ENCODE results near the gene CYB5B.

The CYB5B gene

DNA sequence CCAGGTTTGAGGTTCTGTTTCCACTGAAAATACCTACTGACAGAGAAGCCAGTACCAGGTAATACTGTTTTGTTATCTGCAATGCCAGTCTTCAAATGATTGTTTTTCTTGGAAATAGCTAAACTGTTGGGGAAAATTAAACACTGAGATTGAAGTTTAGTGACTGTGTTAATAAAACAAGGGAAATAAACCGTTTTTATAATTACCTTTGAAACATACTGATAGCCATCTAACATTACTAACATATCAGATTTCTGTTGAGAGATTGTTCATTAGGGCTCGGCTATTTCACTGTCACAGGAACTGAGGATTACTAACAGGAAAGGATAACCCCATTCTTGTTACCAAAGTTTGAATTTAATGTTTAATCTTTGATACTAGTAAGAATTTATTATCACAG lies 42.1 kb downstream of the CYB5B start:
- Histone ChIP-seq H3K4me1 (ENCODE audit: control insufficient read depth, insufficient read depth, low read length, poor library complexity, severe bottlenecking) (peaks cover 22% of the 10 kb centered on the region), H3K27me3 (replicated peaks; ENCODE audit: control insufficient read depth, insufficient read depth, low read length, poor library complexity, severe bottlenecking) (no peaks in the 10 kb centered on the region), H3K9me3 (ENCODE audit: control insufficient read depth, low read length) (no peaks in the 10 kb centered on the region), H3K36me3 (ENCODE audit: control insufficient read depth, insufficient read depth, low read length) (no peaks in the 10 kb centered on the region), H3K4me3 (ENCODE audit: insufficient read depth, low read depth, low read length, poor library complexity, severe bottlenecking) (no peak overlapping the region), H3K27ac (ENCODE audit: insufficient read depth, low read length, poor library complexity, severe bottlenecking) (no peak overlapping the region)
- DNase-seq = no peak

DNA sequence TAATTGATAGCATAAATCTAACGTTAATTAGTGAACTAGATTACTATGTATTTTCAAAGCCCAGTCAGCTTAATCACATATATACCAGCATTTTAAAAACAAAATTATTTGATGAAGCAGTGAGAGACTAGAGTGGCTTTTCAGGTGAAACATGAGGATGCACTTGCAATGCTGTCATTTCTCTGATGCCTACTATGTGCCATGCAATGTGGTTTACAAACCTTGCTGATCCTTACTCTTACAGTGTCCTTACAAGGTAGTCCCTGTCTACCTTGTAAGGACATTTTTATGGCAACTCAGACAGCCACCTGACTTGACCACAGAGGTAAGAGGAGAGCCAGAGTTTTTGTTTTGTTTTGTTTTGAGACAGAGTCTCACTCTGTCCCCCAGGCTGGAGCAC lies 42.7 kb downstream of the CYB5B start:
- Histone ChIP-seq H3K27ac (ENCODE audit: insufficient read depth, low read length, poor library complexity, severe bottlenecking) (no peak overlapping the region), H3K27me3 (replicated peaks; ENCODE audit: control insufficient read depth, insufficient read depth, low read length, poor library complexity, severe bottlenecking) (no peaks in the 10 kb centered on the region), H3K4me3 (ENCODE audit: insufficient read depth, low read depth, low read length, poor library complexity, severe bottlenecking) (no peak overlapping the region), H3K36me3 (ENCODE audit: control insufficient read depth, insufficient read depth, low read length) (no peaks in the 10 kb centered on the region), H3K9me3 (ENCODE audit: control insufficient read depth, low read length) (no peaks in the 10 kb centered on the region), H3K4me1 (ENCODE audit: control insufficient read depth, insufficient read depth, low read length, poor library complexity, severe bottlenecking) (peaks cover 22% of the 10 kb centered on the region)
- DNase-seq = no peak

DNA sequence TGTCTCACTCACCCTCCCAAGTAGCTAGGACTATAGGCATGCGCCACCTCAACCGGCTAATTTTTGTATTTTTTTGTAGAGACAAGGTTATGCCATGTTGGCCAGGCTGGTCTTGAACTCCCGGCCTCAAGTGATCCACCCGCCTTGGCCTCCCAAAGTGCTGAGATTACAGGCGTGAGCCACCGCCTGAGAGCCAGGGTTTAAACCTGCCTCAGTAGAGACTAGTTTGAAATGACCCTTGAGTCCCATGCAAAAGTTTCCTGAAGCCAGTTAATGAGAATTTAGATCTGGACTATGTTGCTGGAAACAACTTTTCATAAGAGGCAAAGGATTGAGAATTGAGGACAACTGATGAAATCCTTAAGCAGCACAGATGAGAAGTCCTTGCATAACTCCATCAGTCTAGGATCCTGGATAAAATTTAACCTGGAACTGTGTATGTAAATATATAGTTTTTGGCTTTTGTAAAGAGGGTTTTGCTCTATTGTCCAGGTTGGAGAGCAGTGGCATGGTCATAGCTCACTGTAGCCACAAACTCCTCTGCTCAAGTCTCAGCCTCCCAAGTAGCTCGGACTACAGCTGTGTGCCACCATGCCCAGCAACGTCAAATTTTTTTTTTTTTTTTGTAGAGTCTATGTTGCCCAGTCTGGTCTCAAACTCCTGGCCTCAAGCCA lies 43.2 kb downstream of the CYB5B start:
- no peak overlapping the region for H3K27ac ChIP-seq (ENCODE audit: insufficient read depth, low read length, poor library complexity, severe bottlenecking)
- no peaks in the 10 kb centered on the region for H3K27me3 ChIP-seq (replicated peaks; ENCODE audit: control insufficient read depth, insufficient read depth, low read length, poor library complexity, severe bottlenecking)
- H3K4me1 ChIP-seq (ENCODE audit: control insufficient read depth, insufficient read depth, low read length, poor library complexity, severe bottlenecking) = peaks cover 22% of the 10 kb centered on the region
- H3K36me3 ChIP-seq (ENCODE audit: control insufficient read depth, insufficient read depth, low read length) = no peaks in the 10 kb centered on the region
- no peak for DNase-seq
- H3K9me3 ChIP-seq (ENCODE audit: control insufficient read depth, low read length) = no peaks in the 10 kb centered on the region
- H3K4me3 ChIP-seq (ENCODE audit: insufficient read depth, low read depth, low read length, poor library complexity, severe bottlenecking) = no peak overlapping the region

DNA sequence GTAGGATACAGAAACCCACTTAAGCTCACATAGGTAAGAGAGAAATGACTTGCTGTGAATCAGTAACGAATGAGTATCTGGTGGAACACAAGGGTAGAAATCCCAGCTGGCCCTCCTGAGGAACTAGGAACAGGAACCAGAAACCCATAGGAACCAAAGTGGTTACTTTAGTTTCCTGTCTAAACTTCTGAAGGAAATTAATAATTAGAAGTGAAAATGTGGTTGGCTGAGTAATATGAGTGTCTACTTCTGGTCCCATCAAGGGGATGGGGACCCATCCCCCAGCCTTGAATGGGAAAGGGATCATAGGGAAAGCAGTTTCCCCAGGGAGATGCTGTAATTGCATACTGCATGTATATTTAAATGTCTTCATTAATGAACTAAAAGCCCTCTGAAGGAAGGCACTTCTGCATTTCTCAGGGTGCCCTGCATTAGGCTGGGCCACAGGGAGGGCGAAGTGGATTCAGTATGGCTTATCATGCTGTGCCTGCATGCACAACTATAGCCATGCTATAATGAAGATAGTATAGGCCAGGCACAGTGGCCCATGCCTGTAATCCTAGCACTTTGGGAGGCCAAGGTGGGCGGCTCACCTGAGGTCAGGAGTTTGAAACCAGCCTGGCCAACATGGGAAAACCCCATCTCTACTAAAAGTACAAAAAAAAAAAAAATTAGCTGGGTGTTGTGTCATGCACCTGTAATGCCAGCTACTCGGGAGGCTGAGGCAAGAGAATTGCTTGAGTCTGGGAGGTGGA lies 45.6 kb downstream of the CYB5B start:
- Histone ChIP-seq H3K4me1 (ENCODE audit: control insufficient read depth, insufficient read depth, low read length, poor library complexity, severe bottlenecking) (peaks cover 9% of the 10 kb centered on the region), H3K36me3 (ENCODE audit: control insufficient read depth, insufficient read depth, low read length) (no peaks in the 10 kb centered on the region), H3K9me3 (ENCODE audit: control insufficient read depth, low read length) (no peaks in the 10 kb centered on the region), H3K4me3 (ENCODE audit: insufficient read depth, low read depth, low read length, poor library complexity, severe bottlenecking) (no peak overlapping the region), H3K27ac (ENCODE audit: insufficient read depth, low read length, poor library complexity, severe bottlenecking) (no peak overlapping the region), H3K27me3 (replicated peaks; ENCODE audit: control insufficient read depth, insufficient read depth, low read length, poor library complexity, severe bottlenecking) (no peaks in the 10 kb centered on the region)
- DNase-seq = no peak

DNA sequence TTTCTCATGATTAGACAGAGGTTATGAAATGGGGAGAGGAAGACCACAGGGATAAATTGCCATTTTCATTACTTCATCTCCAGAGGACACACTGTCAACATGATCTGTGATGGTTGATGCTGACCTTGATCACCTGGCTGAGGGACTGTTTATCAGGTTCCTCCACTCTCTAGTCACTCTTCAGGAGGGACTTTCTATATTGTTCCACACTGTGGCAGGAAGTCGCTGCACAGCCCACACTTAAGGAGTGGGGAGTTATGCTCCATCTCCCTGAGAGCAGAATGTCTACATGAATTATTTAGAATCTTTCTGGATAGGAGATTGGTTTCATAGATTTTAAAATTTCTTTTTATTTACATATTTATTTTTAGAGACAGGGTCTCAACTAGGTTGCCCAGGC lies 46.7 kb downstream of the CYB5B start:
- H3K4me3 ChIP-seq (ENCODE audit: insufficient read depth, low read depth, low read length, poor library complexity, severe bottlenecking) = no peak overlapping the region
- DNase-seq = no peak
- H3K4me1 ChIP-seq (ENCODE audit: control insufficient read depth, insufficient read depth, low read length, poor library complexity, severe bottlenecking) = peaks cover 8% of the 10 kb centered on the region
- H3K36me3 ChIP-seq (ENCODE audit: control insufficient read depth, insufficient read depth, low read length) = no peaks in the 10 kb centered on the region
- H3K9me3 ChIP-seq (ENCODE audit: control insufficient read depth, low read length) = no peaks in the 10 kb centered on the region
- no peaks in the 10 kb centered on the region for H3K27me3 ChIP-seq (replicated peaks; ENCODE audit: control insufficient read depth, insufficient read depth, low read length, poor library complexity, severe bottlenecking)
- no peak overlapping the region for H3K27ac ChIP-seq (ENCODE audit: insufficient read depth, low read length, poor library complexity, severe bottlenecking)

DNA sequence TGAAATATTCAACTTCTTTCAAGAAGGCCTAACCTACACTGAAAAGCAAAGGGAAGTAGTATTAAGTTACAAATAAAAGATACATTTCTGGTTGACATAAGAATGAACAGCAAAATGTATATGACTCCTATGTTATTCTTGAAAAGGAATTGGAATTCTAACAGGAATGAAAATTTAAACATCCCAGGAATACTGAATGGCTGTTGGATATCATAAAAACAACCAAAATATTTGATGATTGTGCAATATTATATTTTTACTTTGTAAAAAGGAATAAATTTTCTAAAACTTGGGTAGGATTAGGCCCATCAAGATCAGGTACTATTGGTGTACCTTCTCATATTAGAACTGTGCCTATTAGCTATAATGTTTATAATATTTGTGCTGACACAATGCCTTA lies 50.0 kb downstream of the CYB5B start:
- Histone ChIP-seq H3K27me3 (replicated peaks; ENCODE audit: control insufficient read depth, insufficient read depth, low read length, poor library complexity, severe bottlenecking) (no peaks in the 10 kb centered on the region), H3K9me3 (ENCODE audit: control insufficient read depth, low read length) (no peaks in the 10 kb centered on the region), H3K27ac (ENCODE audit: insufficient read depth, low read length, poor library complexity, severe bottlenecking) (no peak overlapping the region), H3K36me3 (ENCODE audit: control insufficient read depth, insufficient read depth, low read length) (no peaks in the 10 kb centered on the region), H3K4me1 (ENCODE audit: control insufficient read depth, insufficient read depth, low read length, poor library complexity, severe bottlenecking) (peaks cover 8% of the 10 kb centered on the region), H3K4me3 (ENCODE audit: insufficient read depth, low read depth, low read length, poor library complexity, severe bottlenecking) (no peak overlapping the region)
- no peak for DNase-seq

DNA sequence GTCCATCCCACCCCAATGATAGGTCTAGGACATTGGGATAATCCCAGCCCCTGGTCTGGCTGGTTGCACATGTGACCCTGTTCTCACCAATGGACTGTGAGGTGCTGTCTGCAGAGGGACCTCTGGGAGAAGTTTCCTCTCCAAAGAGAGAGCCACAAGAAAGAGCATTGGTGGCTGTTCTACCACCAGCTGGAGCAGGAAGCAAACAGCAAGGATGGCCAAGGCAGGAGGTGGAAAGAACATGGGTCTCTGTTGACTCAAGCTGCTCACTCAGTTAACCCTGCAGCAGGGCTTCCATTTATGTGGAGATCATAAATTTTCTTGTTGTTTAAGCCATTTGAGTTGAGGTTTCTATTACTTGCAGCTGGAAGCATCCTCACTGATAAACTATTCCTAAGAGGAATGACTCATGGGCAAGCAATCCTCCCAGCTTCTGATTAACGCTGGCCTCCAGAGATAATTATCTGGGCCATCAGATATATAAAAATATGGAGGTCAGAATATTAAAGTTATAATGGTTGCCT lies 52.6 kb downstream of the CYB5B start:
- Histone ChIP-seq H3K4me3 (ENCODE audit: insufficient read depth, low read depth, low read length, poor library complexity, severe bottlenecking) (no peak overlapping the region), H3K27me3 (replicated peaks; ENCODE audit: control insufficient read depth, insufficient read depth, low read length, poor library complexity, severe bottlenecking) (no peaks in the 10 kb centered on the region), H3K9me3 (ENCODE audit: control insufficient read depth, low read length) (no peaks in the 10 kb centered on the region), H3K27ac (ENCODE audit: insufficient read depth, low read length, poor library complexity, severe bottlenecking) (no peak overlapping the region), H3K4me1 (ENCODE audit: control insufficient read depth, insufficient read depth, low read length, poor library complexity, severe bottlenecking) (no peaks in the 10 kb centered on the region), H3K36me3 (ENCODE audit: control insufficient read depth, insufficient read depth, low read length) (no peaks in the 10 kb centered on the region)
- no peak for DNase-seq

DNA sequence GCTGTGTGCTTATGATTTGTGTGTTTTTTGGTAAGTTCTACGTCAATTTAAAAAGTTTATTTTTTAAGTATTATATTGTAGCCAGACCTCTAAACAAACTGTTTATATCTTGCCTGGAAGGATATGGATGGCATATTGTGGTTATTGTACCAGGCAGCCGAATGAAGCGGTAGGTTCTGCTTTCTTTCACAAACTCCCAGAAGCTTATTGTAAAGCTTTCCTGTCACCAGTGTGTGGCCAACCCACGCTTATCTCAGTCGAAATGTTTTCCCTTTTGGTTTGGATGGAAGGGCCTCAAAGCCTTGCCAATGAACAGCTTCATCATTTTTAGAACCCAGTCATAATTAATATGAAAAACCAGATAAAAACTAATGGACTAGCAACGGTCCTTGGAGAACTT lies 53.1 kb downstream of the CYB5B start:
- no peaks in the 10 kb centered on the region for H3K27me3 ChIP-seq (replicated peaks; ENCODE audit: control insufficient read depth, insufficient read depth, low read length, poor library complexity, severe bottlenecking)
- H3K4me1 ChIP-seq (ENCODE audit: control insufficient read depth, insufficient read depth, low read length, poor library complexity, severe bottlenecking) = no peaks in the 10 kb centered on the region
- H3K4me3 ChIP-seq (ENCODE audit: insufficient read depth, low read depth, low read length, poor library complexity, severe bottlenecking) = no peak overlapping the region
- no peak overlapping the region for H3K27ac ChIP-seq (ENCODE audit: insufficient read depth, low read length, poor library complexity, severe bottlenecking)
- no peaks in the 10 kb centered on the region for H3K36me3 ChIP-seq (ENCODE audit: control insufficient read depth, insufficient read depth, low read length)
- no peaks in the 10 kb centered on the region for H3K9me3 ChIP-seq (ENCODE audit: control insufficient read depth, low read length)
- DNase-seq = no peak

DNA sequence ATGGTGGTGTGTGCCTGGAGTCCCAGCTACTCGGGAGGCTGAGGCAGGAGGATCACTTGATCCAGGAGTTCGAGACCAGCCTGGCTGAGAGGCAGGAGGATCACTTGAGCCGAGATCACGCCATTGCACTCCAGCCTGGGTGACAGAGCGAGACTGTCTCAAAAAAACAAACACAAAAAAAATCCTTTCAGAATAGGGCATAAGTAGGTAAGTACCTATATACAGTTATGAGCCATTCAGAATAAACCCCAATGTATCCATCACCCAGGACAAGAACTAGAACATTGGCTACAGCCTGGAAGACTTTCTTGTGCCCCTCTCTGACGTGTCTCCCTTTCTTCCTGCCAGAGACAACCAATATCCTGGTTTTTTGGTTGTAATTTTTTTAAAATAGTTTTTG lies 54.3 kb downstream of the CYB5B start:
- no peaks in the 10 kb centered on the region for H3K27me3 ChIP-seq (replicated peaks; ENCODE audit: control insufficient read depth, insufficient read depth, low read length, poor library complexity, severe bottlenecking)
- H3K4me3 ChIP-seq (ENCODE audit: insufficient read depth, low read depth, low read length, poor library complexity, severe bottlenecking) = no peak overlapping the region
- H3K36me3 ChIP-seq (ENCODE audit: control insufficient read depth, insufficient read depth, low read length) = no peaks in the 10 kb centered on the region
- H3K4me1 ChIP-seq (ENCODE audit: control insufficient read depth, insufficient read depth, low read length, poor library complexity, severe bottlenecking) = no peaks in the 10 kb centered on the region
- no peak overlapping the region for H3K27ac ChIP-seq (ENCODE audit: insufficient read depth, low read length, poor library complexity, severe bottlenecking)
- DNase-seq = no peak
- no peaks in the 10 kb centered on the region for H3K9me3 ChIP-seq (ENCODE audit: control insufficient read depth, low read length)

DNA sequence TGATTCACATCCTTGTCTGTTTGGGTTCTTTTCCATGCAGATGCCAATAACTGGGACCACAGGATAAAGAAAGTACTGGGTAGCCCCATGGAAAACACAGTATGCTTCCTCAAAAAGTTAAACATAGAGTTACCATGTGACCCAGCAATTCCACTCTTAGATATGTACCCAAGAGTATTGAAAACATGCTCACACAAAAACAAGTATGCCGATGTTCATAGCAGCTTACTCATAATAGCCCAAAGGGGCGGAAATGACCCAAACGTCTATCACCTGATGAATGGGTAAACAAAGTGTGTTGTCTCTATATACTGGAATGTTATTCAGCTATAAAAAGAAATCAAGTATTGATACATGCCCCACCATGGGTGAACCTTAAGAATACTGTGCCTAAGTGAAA lies 55.4 kb downstream of the CYB5B start:
- no peak for DNase-seq
- H3K27ac ChIP-seq (ENCODE audit: insufficient read depth, low read length, poor library complexity, severe bottlenecking) = no peak overlapping the region
- no peaks in the 10 kb centered on the region for H3K27me3 ChIP-seq (replicated peaks; ENCODE audit: control insufficient read depth, insufficient read depth, low read length, poor library complexity, severe bottlenecking)
- no peaks in the 10 kb centered on the region for H3K4me1 ChIP-seq (ENCODE audit: control insufficient read depth, insufficient read depth, low read length, poor library complexity, severe bottlenecking)
- H3K36me3 ChIP-seq (ENCODE audit: control insufficient read depth, insufficient read depth, low read length) = no peaks in the 10 kb centered on the region
- H3K9me3 ChIP-seq (ENCODE audit: control insufficient read depth, low read length) = no peaks in the 10 kb centered on the region
- no peak overlapping the region for H3K4me3 ChIP-seq (ENCODE audit: insufficient read depth, low read depth, low read length, poor library complexity, severe bottlenecking)
